Tibial nerve (tissue), 4 donors: ENCODE data around the gene KLF13.

Source experiments
- EP300 ChIP-seq, 2 donors: sonication (generic); formaldehyde crosslinking; IDR thresholded peaks; one replicate each; pipeline ENCODE4 v1.6.1; 2017; ENCODE audit warnings: antibody characterized with exemption in 2 of 2, mild to moderate bottlenecking in 1 of 2
- TF ChIP-seq, protein P1 (sequence below), 5 experiments: fragments of 200-600 bp in 3 of 5; fragments of 450-650 bp in 2 of 5; sonication (generic) in 3 of 5; IDR thresholded peaks; one replicate each; pipeline ENCODE4 v1.5.1; 2016 to 2019; ENCODE audit warnings: antibody characterized with exemption in 5 of 5, mild to moderate bottlenecking in 3 of 5, moderate library complexity in 2 of 5

GRCh38 chr15:31283043-31283442, 43.6 kb upstream of the KLF13 start:
- TF ChIP-seq, protein P1, sequence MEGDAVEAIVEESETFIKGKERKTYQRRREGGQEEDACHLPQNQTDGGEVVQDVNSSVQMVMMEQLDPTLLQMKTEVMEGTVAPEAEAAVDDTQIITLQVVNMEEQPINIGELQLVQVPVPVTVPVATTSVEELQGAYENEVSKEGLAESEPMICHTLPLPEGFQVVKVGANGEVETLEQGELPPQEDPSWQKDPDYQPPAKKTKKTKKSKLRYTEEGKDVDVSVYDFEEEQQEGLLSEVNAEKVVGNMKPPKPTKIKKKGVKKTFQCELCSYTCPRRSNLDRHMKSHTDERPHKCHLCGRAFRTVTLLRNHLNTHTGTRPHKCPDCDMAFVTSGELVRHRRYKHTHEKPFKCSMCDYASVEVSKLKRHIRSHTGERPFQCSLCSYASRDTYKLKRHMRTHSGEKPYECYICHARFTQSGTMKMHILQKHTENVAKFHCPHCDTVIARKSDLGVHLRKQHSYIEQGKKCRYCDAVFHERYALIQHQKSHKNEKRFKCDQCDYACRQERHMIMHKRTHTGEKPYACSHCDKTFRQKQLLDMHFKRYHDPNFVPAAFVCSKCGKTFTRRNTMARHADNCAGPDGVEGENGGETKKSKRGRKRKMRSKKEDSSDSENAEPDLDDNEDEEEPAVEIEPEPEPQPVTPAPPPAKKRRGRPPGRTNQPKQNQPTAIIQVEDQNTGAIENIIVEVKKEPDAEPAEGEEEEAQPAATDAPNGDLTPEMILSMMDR (IDR thresholded peaks at IDR 0.05), result no peak
- no peak for TF ChIP-seq EP300 (IDR thresholded peaks at IDR 0.05)
